GM23338 (cell line): ENCODE data around the gene DPP10. TPM values are rescaled to one million over a fixed set of nuclear protein-coding genes. Genes with fewer than 3 reads are reported as not detected.

ENCODE experiments used
- ATAC-seq: fragments of 200-7000 bp; cut with Tn5 transposase; 3 replicates; pipeline ENCODE4 v1.9.1; 2020
- DNase-seq: peaks from one replicate; pipeline ENCODE4 v3.0.0-alpha.2; 2015; ENCODE audit warnings: low spot score
- H2AFZ ChIP-seq: fragments of 200-600 bp; sonication (generic); 2 replicates; pipeline ENCODE4 v1.8.0; 2016; ENCODE audit warnings: antibody characterized with exemption, mild to moderate bottlenecking, moderate library complexity
- H3F3A ChIP-seq: fragments of 200-600 bp; sonication (generic); replicated peaks from 2 replicates; pipeline ENCODE4 v1.8.0; 2017; ENCODE audit warnings: antibody characterized with exemption, mixed run types, low read depth
- H3K27ac ChIP-seq: fragments of 200-600 bp; sonication (generic); 2 replicates; pipeline ENCODE4 v1.6.1; 2016; ENCODE audit warnings: low read depth
- H3K27me3 ChIP-seq: fragments of 200-600 bp; sonication (generic); 2 replicates; pipeline ENCODE4 v1.8.0; 2016; ENCODE audit warnings: mild to moderate bottlenecking, mixed run types, moderate library complexity; ENCODE audit not compliant: insufficient read depth
- H3K36me3 ChIP-seq: fragments of 200-600 bp; sonication (generic); 2 replicates; pipeline ENCODE4 v1.8.0; 2016; ENCODE audit warnings: mild to moderate bottlenecking; ENCODE audit not compliant: insufficient read depth
- H3K4me1 ChIP-seq: fragments of 200-600 bp; sonication (generic); 2 replicates; pipeline ENCODE4 v1.8.0; 2016; ENCODE audit warnings: mild to moderate bottlenecking, moderate library complexity; ENCODE audit not compliant: insufficient read depth
- H3K4me2 ChIP-seq: fragments of 200-600 bp; sonication (generic); 2 replicates; pipeline ENCODE4 v1.7.1; 2017; ENCODE audit warnings: mixed run types
- H3K4me3 ChIP-seq: fragments of 200-600 bp; sonication (generic); 2 replicates; pipeline ENCODE4 v1.6.1; 2016; ENCODE audit warnings: mixed run types
- H3K79me2 ChIP-seq: fragments of 200-600 bp; sonication (generic); replicated peaks from 2 replicates; pipeline ENCODE4 v1.8.0; 2017; ENCODE audit warnings: mild to moderate bottlenecking; ENCODE audit not compliant: insufficient read depth
- H3K9me2 ChIP-seq: fragments of 200-600 bp; sonication (generic); 2 replicates; pipeline ENCODE4 v1.8.0; 2017; ENCODE audit not compliant: insufficient read depth
- H4K20me1 ChIP-seq: fragments of 200-600 bp; sonication (generic); replicated peaks from 2 replicates; pipeline ENCODE4 v1.8.0; 2017; ENCODE audit warnings: mild to moderate bottlenecking; ENCODE audit not compliant: insufficient read depth
- H3K27ac Mint-ChIP-seq: 2 replicates; pipeline ENCODE4 v1.8.0; 2020; ENCODE audit warnings: inconsistent platforms, mild to moderate bottlenecking, moderate library complexity, mixed read lengths
- H3K27me3 Mint-ChIP-seq: 3 replicates; pipeline ENCODE4 v1.8.0; 2022; ENCODE audit warnings: low read depth, mild to moderate bottlenecking, moderate library complexity, mixed read lengths, inconsistent platforms; ENCODE audit not compliant: insufficient read depth, poor library complexity
- H3K36me3 Mint-ChIP-seq: 3 replicates; pipeline ENCODE4 v1.8.0; 2021; ENCODE audit warnings: low read depth, mild to moderate bottlenecking, inconsistent platforms, moderate library complexity, mixed read lengths
- H3K4me1 Mint-ChIP-seq: 3 replicates; pipeline ENCODE4 v1.8.0; 2020; ENCODE audit warnings: mild to moderate bottlenecking, inconsistent platforms, mixed read lengths
- H3K4me3 Mint-ChIP-seq: 3 replicates; pipeline ENCODE4 v1.8.0; 2021; ENCODE audit warnings: moderate library complexity, mild to moderate bottlenecking, inconsistent platforms, mixed read lengths
- H3K9me3 Mint-ChIP-seq: 3 replicates; pipeline ENCODE4 v1.8.0; 2020; ENCODE audit warnings: moderate library complexity, mild to moderate bottlenecking, inconsistent platforms, mixed read lengths
- CREB1 ChIP-seq: fragments of 250-450 bp; sonication (Bioruptor Pico); IDR thresholded peaks from 2 replicates; pipeline ENCODE4 v1.5.0; 2020; ENCODE audit warnings: low read depth, mild to moderate bottlenecking, moderate library complexity
- CTCF ChIP-seq, 2 experiments: fragments of 200-600 bp in 1 of 2; sonication (generic) in 1 of 2; conservative IDR thresholded peaks; 2 replicates each; pipeline versions ENCODE4 v1.5.1 to v1.6.1; 2016 to 2017; ENCODE audit warnings: antibody characterized with exemption in 2 of 2, low read depth in 2 of 2, mild to moderate bottlenecking in 2 of 2, moderate library complexity in 1 of 2
- ETS1 ChIP-seq: IDR thresholded peaks from 2 replicates; pipeline ENCODE4 v1.6.1; 2016; ENCODE audit warnings: antibody characterized with exemption
- EZH2 ChIP-seq: fragments of 200-600 bp; sonication (generic); IDR thresholded peaks from one replicate; pipeline ENCODE4 v1.8.0; 2017; ENCODE audit warnings: antibody characterized with exemption, mild to moderate bottlenecking, low read depth; ENCODE audit not compliant: unreplicated experiment
- EZH2phosphoT487 ChIP-seq: fragments of 200-600 bp; sonication (generic); IDR thresholded peaks from one replicate; pipeline ENCODE4 v1.8.1; 2018; ENCODE audit warnings: antibody characterized with exemption; ENCODE audit not compliant: unreplicated experiment
- JUNB ChIP-seq: IDR thresholded peaks from one replicate; pipeline ENCODE4 v1.6.1; 2016; ENCODE audit warnings: antibody characterized with exemption; ENCODE audit not compliant: unreplicated experiment
- NANOG ChIP-seq: IDR thresholded peaks from 2 replicates; pipeline ENCODE4 v1.6.1; 2016; ENCODE audit warnings: antibody characterized with exemption, borderline replicate concordance
- POLR2AphosphoS5 ChIP-seq: IDR thresholded peaks from 2 replicates; pipeline ENCODE4 v1.6.1; 2016; ENCODE audit warnings: antibody characterized with exemption, low read depth
- REST ChIP-seq: IDR thresholded peaks from one replicate; pipeline ENCODE4 v1.6.1; 2018; ENCODE audit warnings: antibody characterized with exemption; ENCODE audit not compliant: unreplicated experiment
- STAT1 ChIP-seq: IDR thresholded peaks from one replicate; pipeline ENCODE4 v1.6.1; 2016; ENCODE audit warnings: antibody characterized with exemption; ENCODE audit not compliant: unreplicated experiment
- ZNF114 ChIP-seq: fragments of 250-450 bp; sonication (Bioruptor Pico); IDR thresholded peaks from 2 replicates; pipeline ENCODE4 v1.5.0; 2020; ENCODE audit warnings: mild to moderate bottlenecking, moderate library complexity
- ZNF331 ChIP-seq: fragments of 250-450 bp; sonication (Bioruptor Pico); IDR thresholded peaks from 2 replicates; pipeline ENCODE4 v1.5.0; 2020; ENCODE audit warnings: low read depth, mild to moderate bottlenecking, moderate library complexity
- ZNF462 ChIP-seq: fragments of 250-450 bp; sonication (Bioruptor Pico); IDR thresholded peaks from 2 replicates; pipeline ENCODE4 v1.5.0; 2020; ENCODE audit warnings: mild to moderate bottlenecking, moderate library complexity
- polyA plus RNA-seq: library from polyadenylated mRNA; unstranded; fragments of >200 nt; fragmentation: Nextera tagmentation; extraction: Ambion mirVana; gene quantifications from 2 replicates; pipeline ENCODE4 v1.2.1, GENCODE V29; 2016
- total RNA-seq: library from RNA; depleted of rRNA; stranded (reverse); fragments of >200 nt; shearing (Covaris generic); gene quantifications from 2 replicates; pipeline ENCODE4 v1.2.3, GENCODE V29; 2014

DPP10 gene
- total and polyA plus RNA-seq, 2 experiments from 2014 or later, result 3.6 to 14.8 TPM

- no peak for ATAC-seq
- H3K9me3 Mint-ChIP-seq, result no peaks in the 10 kb centered on the region
- peaks cover 7% of the 10 kb centered on the region; the same call in 1 of the 2 replicates for H3K4me1 ChIP-seq
- no peaks in the 10 kb centered on the region for H3K9me2 ChIP-seq
- no peak for DNase-seq
- H3F3A ChIP-seq, result no peaks in the 10 kb centered on the region
- peaks cover 17% of the 10 kb centered on the region for H3K4me1 Mint-ChIP-seq
- H3K4me3 Mint-ChIP-seq, result no peak overlapping the region
- no peaks in the 10 kb centered on the region for H3K27me3 Mint-ChIP-seq
- H3K27ac ChIP-seq, result no peak overlapping the region
- no peak overlapping the region for H3K27ac Mint-ChIP-seq
- H3K36me3 ChIP-seq, result no peaks in the 10 kb centered on the region
- no peak overlapping the region for H3K4me2 ChIP-seq
- H3K4me3 ChIP-seq, result no peak overlapping the region
- H3K27me3 ChIP-seq, result no peaks in the 10 kb centered on the region
- no peaks in the 10 kb centered on the region; the same call in 1 of the 2 replicates for H4K20me1 ChIP-seq
- TF ChIP-seq NANOG (no peak), ZNF331 (CRISPR knock-in tag) (no peak), STAT1 (no peak), ZNF462 (CRISPR knock-in tag) (no peak), EZH2 (no peak), JUNB (no peak), CREB1 (CRISPR knock-in tag) (no peak), CTCF (conservative IDR thresholded peaks at IDR 0.05; ENCODE audit: low read depth in 2 of 2) (no peak), EZH2phosphoT487 (no peak), REST (no peak), ETS1 (no peak), POLR2AphosphoS5 (no peak), ZNF114 (CRISPR knock-in tag) (no peak)
- no peak overlapping the region for H2AFZ ChIP-seq
- no peaks in the 10 kb centered on the region for H3K36me3 Mint-ChIP-seq
- H3K79me2 ChIP-seq, result peaks cover 47% of the 10 kb centered on the region
Observed at GRCh38 chr2:115169814-115170213, 727.4 kb downstream of the DPP10 start.
